ENCODE data around the gene PLXDC2. TPM values are rescaled to one million over a fixed set of nuclear protein-coding genes. Genes with fewer than 3 reads are reported as not detected.

Gene PLXDC2
- total and polyA plus RNA-seq, 10 of the 15 experiments (the other 5 are each of a cell fraction or from before 2014, with no cell fraction given) = 0.05 to 1.8 (median 0.14) TPM; not detected in 2

DNA sequence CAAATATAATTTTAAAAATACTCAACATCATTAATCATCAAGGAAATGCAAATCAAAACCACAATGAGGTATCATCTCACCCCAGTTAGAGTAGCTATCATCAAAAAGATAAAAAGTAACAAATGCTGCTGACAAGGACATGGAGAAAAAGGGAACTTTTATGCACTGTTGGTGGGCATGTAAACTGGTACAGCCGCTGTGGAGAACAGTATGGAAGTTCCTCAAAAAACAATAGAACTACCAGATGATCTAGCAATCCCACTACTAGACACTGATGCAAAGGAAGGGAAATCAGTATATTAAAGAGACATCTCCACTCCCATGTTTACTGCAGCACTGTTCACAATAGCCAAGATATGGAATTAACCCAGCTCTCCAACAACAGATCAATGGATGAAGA, 384.5 kb downstream of the PLXDC2 start (continued):
- TF ChIP-seq HDAC6 (IDR thresholded peaks at IDR 0.05; ENCODE audit: unreplicated experiment) (no peak), TCF12 (IDR thresholded peaks at IDR 0.05; ENCODE audit: low read depth, low read length) (no peak), TCF3 (IDR thresholded peaks at IDR 0.05; ENCODE audit: borderline replicate concordance, insufficient read depth, low read depth, low read length) (no peak)

DNA sequence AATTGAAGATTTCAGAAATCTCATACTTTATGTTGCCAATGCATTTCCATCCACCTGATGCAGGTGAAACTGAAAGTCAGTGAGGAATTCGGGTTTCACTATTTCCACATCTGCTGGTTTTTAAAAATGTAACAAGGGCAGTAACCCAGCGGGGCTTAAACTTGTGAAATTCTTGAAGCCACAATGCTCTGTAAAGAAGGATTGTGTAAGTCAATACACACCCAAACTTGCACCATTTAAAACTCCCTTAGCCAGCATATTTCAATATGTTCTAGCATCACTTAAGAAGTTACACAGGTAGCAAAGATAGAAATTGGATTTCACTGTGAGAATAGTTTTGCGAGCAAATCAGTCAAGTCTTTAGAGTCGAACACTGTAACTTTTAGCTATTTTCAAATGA, 386.1 kb downstream of the PLXDC2 start:
- H3K4me3 ChIP-seq = no peak overlapping the region
- H2AFZ ChIP-seq (ENCODE audit: control insufficient read depth, low read depth, low read length) = no peak overlapping the region
- FAIRE-seq (no peak), DNase-seq (ENCODE audit: low read depth, low spot score) (no peak), ATAC-seq (no peak; the same call in 2 of the 3 replicates)
- H3K36me3 ChIP-seq (ENCODE audit: control insufficient read depth in 2 of 2, insufficient read depth in 2 of 2, low read length in 1 of 2) = no peaks in the 10 kb centered on the region
- WGBS (ENCODE audit: insufficient coverage, insufficient replicate concordance, low lambda C conversion rate, missing lambda C conversion rate) = 20% methylated on average over 4 of the region's 4 CpGs
- intact Hi-C loops (cut with micrococcal nuclease; ENCODE audit: unreplicated experiment) (no loop called here), in situ Hi-C loops (cut with MboI) (no loop called here)
- no peak overlapping the region for H3K27ac ChIP-seq (ENCODE audit: control insufficient read depth, insufficient read depth)
- H3K4me2 ChIP-seq (ENCODE audit: control insufficient read depth, insufficient read depth) = no peak overlapping the region
- H3K4me1 ChIP-seq (ENCODE audit: control insufficient read depth, insufficient read depth, low read length) = no peaks in the 10 kb centered on the region
- BruUV-seq (replicated peaks) = no TSS peak
- SMC1A ChIA-PET (ENCODE audit: uncharacterized antibody, unreplicated experiment) = no interaction called here
- H3K79me2 ChIP-seq (ENCODE audit: control insufficient read depth, insufficient read depth, low read length) = no peaks in the 10 kb centered on the region
- H4K20me1 ChIP-seq (ENCODE audit: control insufficient read depth, insufficient read depth) = no peaks in the 10 kb centered on the region
- RAD21 ChIA-PET (ENCODE audit: unreplicated experiment) = no interaction called here
- TF ChIP-seq STAT1 (conservative IDR thresholded peaks at IDR 0.05) (no peak), POLR2AphosphoS5 (IDR thresholded peaks at IDR 0.05; ENCODE audit: low read length) (no peak), KAT2A (conservative IDR thresholded peaks at IDR 0.05; ENCODE audit: control insufficient read depth, low read depth, low read length) (no peak), HDGF (IDR thresholded peaks at IDR 0.05) (no peak)
- TF ChIP-seq, protein P1, sequence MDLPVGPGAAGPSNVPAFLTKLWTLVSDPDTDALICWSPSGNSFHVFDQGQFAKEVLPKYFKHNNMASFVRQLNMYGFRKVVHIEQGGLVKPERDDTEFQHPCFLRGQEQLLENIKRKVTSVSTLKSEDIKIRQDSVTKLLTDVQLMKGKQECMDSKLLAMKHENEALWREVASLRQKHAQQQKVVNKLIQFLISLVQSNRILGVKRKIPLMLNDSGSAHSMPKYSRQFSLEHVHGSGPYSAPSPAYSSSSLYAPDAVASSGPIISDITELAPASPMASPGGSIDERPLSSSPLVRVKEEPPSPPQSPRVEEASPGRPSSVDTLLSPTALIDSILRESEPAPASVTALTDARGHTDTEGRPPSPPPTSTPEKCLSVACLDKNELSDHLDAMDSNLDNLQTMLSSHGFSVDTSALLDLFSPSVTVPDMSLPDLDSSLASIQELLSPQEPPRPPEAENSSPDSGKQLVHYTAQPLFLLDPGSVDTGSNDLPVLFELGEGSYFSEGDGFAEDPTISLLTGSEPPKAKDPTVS (IDR thresholded peaks at IDR 0.05; ENCODE audit: low read depth, low read length) = no peak
- TF ChIP-seq, protein P2, sequence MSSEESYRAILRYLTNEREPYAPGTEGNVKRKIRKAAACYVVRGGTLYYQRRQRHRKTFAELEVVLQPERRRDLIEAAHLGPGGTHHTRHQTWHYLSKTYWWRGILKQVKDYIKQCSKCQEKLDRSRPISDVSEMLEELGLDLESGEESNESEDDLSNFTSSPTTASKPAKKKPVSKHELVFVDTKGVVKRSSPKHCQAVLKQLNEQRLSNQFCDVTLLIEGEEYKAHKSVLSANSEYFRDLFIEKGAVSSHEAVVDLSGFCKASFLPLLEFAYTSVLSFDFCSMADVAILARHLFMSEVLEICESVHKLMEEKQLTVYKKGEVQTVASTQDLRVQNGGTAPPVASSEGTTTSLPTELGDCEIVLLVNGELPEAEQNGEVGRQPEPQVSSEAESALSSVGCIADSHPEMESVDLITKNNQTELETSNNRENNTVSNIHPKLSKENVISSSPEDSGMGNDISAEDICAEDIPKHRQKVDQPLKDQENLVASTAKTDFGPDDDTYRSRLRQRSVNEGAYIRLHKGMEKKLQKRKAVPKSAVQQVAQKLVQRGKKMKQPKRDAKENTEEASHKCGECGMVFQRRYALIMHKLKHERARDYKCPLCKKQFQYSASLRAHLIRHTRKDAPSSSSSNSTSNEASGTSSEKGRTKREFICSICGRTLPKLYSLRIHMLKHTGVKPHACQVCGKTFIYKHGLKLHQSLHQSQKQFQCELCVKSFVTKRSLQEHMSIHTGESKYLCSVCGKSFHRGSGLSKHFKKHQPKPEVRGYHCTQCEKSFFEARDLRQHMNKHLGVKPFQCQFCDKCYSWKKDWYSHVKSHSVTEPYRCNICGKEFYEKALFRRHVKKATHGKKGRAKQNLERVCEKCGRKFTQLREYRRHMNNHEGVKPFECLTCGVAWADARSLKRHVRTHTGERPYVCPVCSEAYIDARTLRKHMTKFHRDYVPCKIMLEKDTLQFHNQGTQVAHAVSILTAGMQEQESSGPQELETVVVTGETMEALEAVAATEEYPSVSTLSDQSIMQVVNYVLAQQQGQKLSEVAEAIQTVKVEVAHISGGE (CRISPR knock-in tag; IDR thresholded peaks at IDR 0.05) = no peak
- TF ChIP-seq, protein P3, sequence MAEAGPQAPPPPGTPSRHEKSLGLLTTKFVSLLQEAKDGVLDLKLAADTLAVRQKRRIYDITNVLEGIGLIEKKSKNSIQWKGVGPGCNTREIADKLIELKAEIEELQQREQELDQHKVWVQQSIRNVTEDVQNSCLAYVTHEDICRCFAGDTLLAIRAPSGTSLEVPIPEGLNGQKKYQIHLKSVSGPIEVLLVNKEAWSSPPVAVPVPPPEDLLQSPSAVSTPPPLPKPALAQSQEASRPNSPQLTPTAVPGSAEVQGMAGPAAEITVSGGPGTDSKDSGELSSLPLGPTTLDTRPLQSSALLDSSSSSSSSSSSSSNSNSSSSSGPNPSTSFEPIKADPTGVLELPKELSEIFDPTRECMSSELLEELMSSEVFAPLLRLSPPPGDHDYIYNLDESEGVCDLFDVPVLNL (IDR thresholded peaks at IDR 0.05; ENCODE audit: low read depth, low read length) = no peak
- no peak overlapping the region for H3K9ac ChIP-seq (ENCODE audit: control insufficient read depth, insufficient read depth, low read length)
- CTCF ChIA-PET = no interaction called here
- H3K9me3 ChIP-seq (replicated peaks; ENCODE audit: control insufficient read depth, insufficient read depth, low read length) = no peaks in the 10 kb centered on the region
- no peaks in the 10 kb centered on the region for H3K27me3 ChIP-seq (replicated peaks in 1 of 2; ENCODE audit: control insufficient read depth in 2 of 2, insufficient read depth in 2 of 2, low read length in 1 of 2)
- POLR2A ChIA-PET = no interaction called here
